NCI-H146 treated with DMSO at 0.1 percent for 48 hours (cell line): Measurements from ENCODE around the gene SVIL.
"Not testable (repeated sequence)": the region's sequence is repeated elsewhere in the genome, so short reads cannot be mapped to it uniquely, and the experiment has no call there.

Source experiments
- DNase-seq: peaks from one replicate; lab custom pipeline; 2025; ENCODE audit not compliant: unreplicated experiment; lab: John Stamatoyannopoulos, UW

Gene SVIL

GRCh38 chr10:29622382-29622922 lies 12.3 kb downstream of the SVIL start:
- DNase-seq = no peak

GRCh38 chr10:29621161-29621560 lies 13.6 kb downstream of the SVIL start:
- no peak for DNase-seq

DNA sequence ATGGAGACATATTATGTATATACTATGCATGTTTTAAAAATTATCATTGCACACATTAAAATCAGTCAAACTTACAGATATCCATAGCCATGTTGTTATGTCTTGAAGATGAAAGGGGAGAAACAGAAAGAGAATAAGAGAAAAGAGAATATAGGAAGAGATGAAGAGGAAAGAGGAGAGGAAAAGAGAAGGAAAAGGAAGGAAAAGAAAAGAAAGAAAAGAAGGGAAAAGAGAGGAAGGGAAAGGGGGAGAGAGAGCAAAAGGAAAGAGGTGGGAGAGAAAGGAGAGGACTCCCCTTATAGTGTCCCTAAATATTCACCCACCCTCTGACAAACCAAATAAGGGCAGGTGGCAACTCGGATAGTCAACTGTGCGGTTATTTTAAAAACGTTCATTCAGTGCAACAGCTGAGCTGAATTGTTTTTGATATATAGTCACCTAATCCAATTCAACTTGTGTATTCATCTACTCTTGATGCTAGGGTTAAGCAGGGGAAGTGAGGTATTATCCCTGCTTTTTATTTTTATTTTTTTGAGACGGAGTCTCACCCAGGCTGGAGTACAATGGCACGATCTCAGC lies 14.6 kb downstream of the SVIL start:
- no peak for DNase-seq

- DNase-seq = no peak
These were observed 15.5 kb downstream of the SVIL start for GRCh38 chr10:29619241-29619669.

DNA sequence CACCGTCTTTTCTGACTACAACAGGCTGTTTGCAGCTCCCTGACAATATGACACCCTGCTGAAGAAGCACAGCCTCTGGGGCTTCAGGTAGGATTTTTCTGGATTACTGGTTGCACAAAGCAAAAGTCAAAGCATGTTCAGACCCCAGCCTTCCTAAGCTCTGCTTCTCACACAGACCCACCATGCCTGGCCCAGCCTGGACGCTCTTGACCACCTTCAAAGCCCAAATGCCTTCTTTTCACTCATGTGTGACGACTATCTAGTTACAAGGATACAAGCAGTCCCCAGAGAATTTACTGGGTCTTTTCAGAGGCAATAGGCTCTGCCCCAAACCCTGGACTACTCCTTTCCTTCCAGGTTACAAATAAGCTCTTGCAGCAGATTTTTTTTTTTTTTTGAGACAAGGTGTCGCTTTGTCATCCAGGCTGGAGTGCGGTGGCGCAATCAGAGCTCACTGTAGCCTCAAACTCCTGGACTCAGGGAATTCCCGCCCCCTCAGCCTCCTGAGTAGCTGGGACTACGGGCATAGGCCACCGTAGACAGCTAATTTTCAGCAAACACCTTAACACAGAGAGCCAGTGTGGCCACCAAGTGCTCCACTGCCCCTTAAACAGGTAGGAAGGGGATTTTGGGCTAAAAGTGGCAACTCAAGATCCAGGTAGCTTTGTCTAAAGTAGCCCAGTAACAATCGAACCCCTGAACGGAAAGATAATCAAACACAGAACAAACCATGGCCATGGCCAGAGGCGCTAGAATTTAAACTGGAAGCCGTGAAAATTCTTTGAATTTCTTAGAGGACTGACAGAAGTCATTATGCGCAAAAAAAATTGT lies 16.2 kb downstream of the SVIL start:
- DNase-seq = no peak

GRCh38 chr10:29617880-29618340 lies 16.9 kb downstream of the SVIL start:
- no peak for DNase-seq

DNA sequence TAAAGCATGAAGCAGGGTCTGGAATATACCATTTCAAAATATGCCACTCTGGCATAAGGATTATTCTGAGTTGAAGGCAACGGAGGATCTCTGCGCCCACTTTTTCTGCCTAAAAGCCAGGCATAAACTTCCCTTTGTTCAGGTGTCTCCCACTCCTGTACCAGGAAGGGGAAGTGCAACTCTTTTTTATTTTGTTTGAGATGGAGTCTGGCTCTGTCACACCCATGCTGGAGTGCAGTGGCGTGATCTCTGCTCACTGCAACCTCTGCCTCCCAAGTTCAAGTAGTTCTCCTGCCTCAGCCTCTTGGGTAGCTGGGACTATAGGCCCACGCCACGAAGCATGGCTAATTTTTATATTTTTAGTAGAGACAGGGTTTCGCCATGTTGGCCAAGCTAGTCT lies 18.2 kb downstream of the SVIL start:
- DNase-seq = no peak

DNA sequence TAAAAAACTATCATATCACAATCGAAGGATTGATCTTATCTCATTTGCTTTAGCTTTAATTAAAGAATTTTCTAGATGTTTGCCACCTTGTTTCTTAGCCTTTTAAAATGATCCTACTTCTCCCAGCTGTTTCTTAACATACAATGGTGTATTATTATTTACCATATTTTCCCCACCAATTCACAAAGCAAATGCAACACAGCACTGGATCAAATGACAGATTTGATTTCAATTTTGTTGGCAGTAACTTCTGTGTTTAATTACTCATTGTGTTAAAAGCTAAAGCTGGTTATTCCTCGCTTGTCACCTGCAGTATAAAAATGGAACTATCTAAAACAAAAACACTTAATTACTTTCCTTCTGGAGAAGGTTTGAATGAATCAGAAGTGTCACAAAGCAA lies 19.6 kb downstream of the SVIL start:
- peak; percentile 29 for DNase-seq

GRCh38 chr10:29614289-29614688 lies 20.5 kb downstream of the SVIL start:
- DNase-seq = not testable (repeated sequence)

DNA sequence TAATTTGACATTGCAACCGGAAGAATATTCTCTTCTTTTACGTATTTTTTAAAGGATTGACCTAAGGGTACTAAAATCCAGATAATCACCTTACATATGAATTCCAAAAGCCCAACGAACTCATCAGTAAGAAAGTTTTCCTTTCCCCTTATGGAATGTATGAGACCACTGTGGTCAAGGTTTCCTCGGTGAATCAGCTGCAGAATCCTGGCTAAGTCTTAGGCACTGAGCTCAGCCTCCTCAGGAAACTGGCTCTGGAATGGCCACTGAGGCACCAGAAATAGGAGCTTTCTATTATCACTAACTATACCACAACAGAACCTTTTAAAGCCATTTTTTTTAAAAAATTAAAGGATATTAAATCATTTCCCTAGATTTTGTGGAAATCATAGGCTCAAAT lies 21.0 kb downstream of the SVIL start:
- DNase-seq = no peak

- DNase-seq = no peak
These were observed 21.6 kb downstream of the SVIL start for GRCh38 chr10:29613196-29613595.

DNA sequence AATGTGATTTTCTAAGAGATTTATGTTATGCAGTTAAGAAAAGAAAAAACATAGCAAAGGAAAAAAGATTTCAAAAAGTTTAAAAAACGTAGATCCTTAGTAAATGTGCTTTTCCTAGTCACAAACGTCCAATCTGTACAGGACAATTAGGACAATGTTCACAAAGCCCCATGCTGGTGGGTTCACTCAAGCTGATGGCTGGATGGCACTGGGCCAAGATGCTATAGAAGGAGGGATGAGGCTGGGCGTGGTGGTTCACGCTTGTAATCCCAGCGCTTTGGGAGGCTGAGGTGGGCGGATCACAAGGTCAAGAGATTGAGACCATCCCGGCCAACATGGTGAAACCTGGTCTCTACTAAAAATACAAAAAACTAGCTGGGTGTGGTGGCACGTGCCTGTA lies 22.1 kb downstream of the SVIL start:
- DNase-seq = no peak

DNA sequence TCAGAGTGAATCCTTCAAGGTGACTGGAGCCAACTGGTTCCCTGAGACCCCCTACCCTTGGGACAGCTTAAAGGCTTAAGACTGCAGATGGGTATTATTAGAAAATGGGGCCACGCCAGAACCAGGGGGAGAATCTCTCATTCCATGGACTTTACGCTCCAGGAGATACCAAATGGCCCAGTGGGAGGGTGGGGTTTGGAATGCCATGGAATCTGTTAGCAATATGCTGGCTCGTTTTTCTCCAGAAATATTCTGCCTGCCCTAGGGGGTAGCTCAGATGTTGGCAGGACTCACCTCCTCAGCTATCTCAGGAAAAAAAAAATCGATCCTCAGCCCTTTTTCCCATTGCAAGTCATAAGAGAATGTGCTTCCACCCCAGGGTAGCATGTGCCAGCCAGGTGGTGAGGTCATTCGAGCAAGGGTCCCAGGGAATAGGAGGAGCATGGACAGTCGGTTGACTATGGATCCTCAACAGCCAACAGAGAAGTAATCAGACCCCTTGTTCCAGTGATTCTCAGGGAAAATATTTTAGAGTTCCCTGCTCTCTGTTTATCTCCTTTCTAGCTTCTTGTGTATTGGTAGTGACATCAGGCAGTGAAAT lies 22.9 kb downstream of the SVIL start:
- DNase-seq = no peak

DNA sequence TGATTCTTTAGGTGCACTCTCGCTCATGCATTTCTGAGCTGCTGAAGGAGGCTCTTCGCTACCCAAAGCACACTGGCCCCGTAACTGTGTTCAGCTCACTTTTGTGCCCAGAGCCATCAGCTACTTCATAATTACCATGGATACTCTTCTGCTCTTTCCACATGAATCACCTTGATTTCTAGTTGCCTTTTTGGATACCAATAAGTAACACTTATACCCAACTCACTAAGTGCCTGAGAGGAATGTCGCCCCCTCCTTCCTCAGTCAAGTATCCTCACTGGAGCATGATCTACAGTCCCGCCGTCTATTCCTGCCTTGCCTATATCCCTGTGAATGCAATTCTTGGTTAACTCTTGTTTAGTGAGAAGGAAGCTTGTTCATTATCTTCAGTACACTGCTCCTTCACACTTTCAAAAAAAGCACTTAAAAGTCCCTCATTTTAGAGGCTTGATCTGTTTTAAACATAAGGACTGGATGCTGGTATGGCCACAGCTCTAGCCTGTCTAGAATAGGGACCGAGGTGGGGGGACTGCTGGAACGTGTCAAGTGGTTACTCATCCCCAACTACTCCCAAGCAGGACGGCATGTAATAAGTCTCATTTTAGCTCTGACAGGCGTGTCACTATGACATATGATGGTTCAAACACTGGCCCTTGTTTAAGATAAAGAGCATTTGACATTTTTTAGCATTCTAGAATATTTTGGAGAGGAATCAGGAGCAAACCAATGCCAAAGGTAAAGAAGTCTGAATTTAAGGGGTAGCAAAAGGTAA lies 23.7 kb downstream of the SVIL start:
- no peak for DNase-seq

GRCh38 chr10:29610331-29610730 lies 24.4 kb downstream of the SVIL start:
- DNase-seq = not testable (repeated sequence)

GRCh38 chr10:29609696-29610095 lies 25.1 kb downstream of the SVIL start:
- DNase-seq = no peak

GRCh38 chr10:29608476-29609301 lies 26.1 kb downstream of the SVIL start:
- no peak for DNase-seq

DNA sequence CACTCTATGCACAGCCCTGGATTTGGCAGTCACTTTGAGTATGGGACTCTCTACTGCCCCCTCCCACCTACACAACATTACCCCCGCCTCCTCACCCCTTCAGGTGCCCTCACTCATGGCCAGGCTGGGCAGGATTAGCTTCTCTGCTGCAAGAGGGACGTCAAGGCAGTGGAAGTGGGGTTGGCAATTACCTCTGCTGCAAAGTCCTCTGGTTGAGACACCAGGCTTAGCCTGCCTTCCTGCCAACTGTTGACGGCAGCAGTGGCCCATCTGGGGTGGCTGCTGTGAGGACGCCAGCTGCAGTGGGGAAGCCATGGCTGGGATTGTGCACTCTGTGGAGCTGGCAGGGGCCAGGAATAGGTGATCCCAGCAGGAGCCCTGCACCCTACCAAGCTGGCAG lies 26.7 kb downstream of the SVIL start:
- no peak for DNase-seq

- no peak for DNase-seq
These were observed 27.2 kb downstream of the SVIL start for GRCh38 chr10:29607576-29607975.

- not testable (repeated sequence) for DNase-seq
These were observed 28.1 kb downstream of the SVIL start for GRCh38 chr10:29606693-29607092.
